ENCODE results near the gene RBM11. TPM values are rescaled to one million over a fixed set of nuclear protein-coding genes. Genes with fewer than 3 reads are reported as not detected.
"Not testable (repeated sequence)": the region's sequence is repeated elsewhere in the genome, so short reads cannot be mapped to it uniquely, and the experiment has no call there.

The RBM11 gene, protein sequence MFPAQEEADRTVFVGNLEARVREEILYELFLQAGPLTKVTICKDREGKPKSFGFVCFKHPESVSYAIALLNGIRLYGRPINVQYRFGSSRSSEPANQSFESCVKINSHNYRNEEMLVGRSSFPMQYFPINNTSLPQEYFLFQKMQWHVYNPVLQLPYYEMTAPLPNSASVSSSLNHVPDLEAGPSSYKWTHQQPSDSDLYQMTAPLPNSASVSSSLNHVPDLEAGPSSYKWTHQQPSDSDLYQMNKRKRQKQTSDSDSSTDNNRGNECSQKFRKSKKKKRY
- 0.76 TPM for total RNA-seq
- 1 to 10 TPM; 1.1 to 4.1 (median 2.5) TPM for polyA plus RNA-seq

DNA sequence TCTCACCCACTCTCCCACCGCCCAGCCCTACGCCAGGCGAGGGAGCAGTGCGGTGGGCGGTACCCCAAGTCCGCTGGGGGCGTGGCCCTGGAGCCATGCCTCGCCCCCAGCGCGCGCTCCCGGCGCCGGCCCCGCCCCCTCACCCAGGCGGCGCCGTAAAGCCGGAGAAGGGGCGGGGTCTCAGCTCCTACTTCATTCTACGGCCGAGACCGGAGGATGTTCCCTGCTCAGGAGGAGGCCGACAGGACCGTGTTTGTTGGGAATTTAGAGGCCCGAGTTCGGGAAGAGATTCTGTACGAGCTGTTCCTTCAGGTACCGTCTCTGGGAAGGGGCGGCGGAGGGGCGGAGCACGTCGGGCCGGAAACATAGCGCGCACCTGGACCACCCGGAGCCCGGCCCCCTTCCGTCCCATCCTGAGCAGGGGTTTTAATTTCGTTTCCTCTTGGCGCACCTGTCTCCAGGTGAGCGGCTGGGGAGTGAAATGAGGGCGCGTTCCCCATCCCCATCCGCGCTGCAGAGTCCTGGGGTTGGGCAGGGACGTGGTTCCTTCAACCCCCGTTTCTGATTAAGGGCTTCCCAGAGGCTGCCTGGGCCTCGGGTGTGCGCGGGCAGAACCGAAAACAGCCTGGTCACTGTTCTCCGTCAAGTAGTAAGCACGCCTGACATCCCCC lies at the start of gene RBM11:
TSS of gene RBM11 (plus strand) at position 187 of the 671 bp plus-strand sequence. CDS start at position 217, 30 bp downstream.
- H3K4me3 Mint-ChIP-seq: peak within 1 kb of the TSS; percentile 81 to 91 (median 86)
- no peaks in the 10 kb centered on the region for H3K9me3 ChIP-seq (ENCODE audit: control insufficient read depth in 2 of 2, low read length in 2 of 2)
- peaks cover 0 to 11% (median 7%) of the 10 kb centered on the region in 4 donors for H3K4me1 Mint-ChIP-seq
- no peaks in the 10 kb centered on the region for H3K9me3 Mint-ChIP-seq
- peak within 1 kb of the TSS in 2 of 3 donors; percentile 41 to 80 for H3K27ac Mint-ChIP-seq
- H3K4me3 ChIP-seq (ENCODE audit: low read depth, low read length): peak within 1 kb of the TSS; percentile 60
- no peaks in the 10 kb centered on the region for H3K36me3 ChIP-seq (ENCODE audit: control insufficient read depth, insufficient read depth, low read length)
- ATAC-seq (ENCODE audit: low read depth in 2 of 2) (peak; percentile 87 to 92), DNase-seq (peak; percentile 50 to 79 (median 71))
- H3K27me3 Mint-ChIP-seq: peaks cover 16% of the 10 kb centered on the region
- no peaks in the 10 kb centered on the region for H3K36me3 Mint-ChIP-seq
- peaks cover 8% of the 10 kb centered on the region for H3K4me1 ChIP-seq (ENCODE audit: control insufficient read depth, insufficient read depth, low read length, poor library complexity, severe bottlenecking)
- H3K27ac ChIP-seq (ENCODE audit: insufficient read depth, low read length, poor library complexity, severe bottlenecking): peak within 1 kb of the TSS; percentile 16
- H3K27me3 ChIP-seq (ENCODE audit: control insufficient read depth, insufficient read depth, low read length): no peaks in the 10 kb centered on the region

DNA sequence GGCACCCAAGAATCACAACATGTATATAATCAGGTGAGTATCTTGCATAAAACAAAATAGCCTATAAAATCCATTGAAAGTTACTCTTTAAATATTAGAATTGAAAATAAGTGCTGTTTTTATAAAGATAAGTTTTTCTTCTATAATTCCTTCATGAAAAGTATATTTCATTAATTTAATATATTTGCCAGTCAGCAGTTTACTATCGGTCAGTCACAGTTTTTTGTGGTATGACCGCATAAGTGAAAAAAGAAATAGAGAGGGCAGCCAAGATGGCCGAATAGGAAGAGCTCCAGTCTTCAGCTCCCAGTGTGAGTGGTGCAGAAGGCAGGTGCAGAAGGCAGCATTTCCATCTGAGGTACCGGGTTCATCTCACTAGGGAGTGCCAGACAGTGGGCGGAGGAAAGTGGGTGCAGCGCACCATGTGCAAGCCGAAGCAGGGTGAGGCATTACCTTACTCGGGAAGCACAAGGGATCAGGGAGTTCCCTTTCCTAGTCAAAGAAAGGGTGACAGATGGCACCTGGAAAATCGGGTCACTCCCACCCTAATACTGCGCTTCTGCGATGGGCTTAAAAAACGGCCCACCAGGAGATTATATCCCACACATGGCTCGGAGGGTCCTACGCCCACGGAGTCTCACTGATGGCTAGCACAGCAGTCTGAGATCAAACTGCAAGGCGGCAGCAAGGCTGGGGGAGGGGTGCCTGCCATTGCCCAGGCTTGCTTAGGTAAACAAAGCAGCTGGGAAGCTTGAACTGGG lies 49.3 kb upstream of the RBM11 start:
- H3K9me3 ChIP-seq (ENCODE audit: control insufficient read depth in 2 of 2, low read length in 2 of 2); H3K36me3 ChIP-seq (ENCODE audit: control insufficient read depth, insufficient read depth, low read length); H3K36me3 Mint-ChIP-seq; DNase-seq; H3K4me3 Mint-ChIP-seq; H3K27ac ChIP-seq (ENCODE audit: insufficient read depth, low read length, poor library complexity, severe bottlenecking); H3K27ac Mint-ChIP-seq; H3K4me1 Mint-ChIP-seq; H3K4me3 ChIP-seq (ENCODE audit: low read depth, low read length); H3K27me3 Mint-ChIP-seq; H3K27me3 ChIP-seq (ENCODE audit: control insufficient read depth, insufficient read depth, low read length); ATAC-seq (ENCODE audit: low read depth in 2 of 2); H3K9me3 Mint-ChIP-seq; H3K4me1 ChIP-seq (ENCODE audit: control insufficient read depth, insufficient read depth, low read length, poor library complexity, severe bottlenecking): not testable (repeated sequence)

DNA sequence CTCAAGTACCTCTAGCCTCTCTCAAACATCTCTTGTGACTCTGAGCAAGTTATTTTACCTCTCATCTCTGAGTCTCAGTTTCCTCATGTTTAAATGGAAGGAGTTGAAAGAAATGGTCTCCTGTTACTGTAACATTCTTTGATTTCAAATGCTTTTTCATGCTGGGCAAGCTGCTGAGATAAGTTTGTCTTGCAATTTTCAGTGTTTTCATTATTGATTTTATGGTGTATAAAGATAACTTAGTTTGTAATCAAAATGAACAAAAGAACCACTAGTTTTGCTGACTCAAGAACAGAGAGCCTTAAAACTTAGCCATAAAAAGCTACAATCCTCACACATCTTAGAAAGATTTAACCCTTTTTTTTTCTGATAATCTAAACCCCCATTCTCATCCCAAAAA lies 9.7 kb upstream of the RBM11 start:
- Mint-ChIP-seq H3K9me3 (peaks cover 0 to 2% (median 0%) of the 10 kb centered on the region in 7 donors), H3K27me3 (peaks cover 7% of the 10 kb centered on the region), H3K27ac (no peak overlapping the region), H3K4me1 (no peaks in the 10 kb centered on the region), H3K4me3 (no peak overlapping the region), H3K36me3 (no peaks in the 10 kb centered on the region)
- H3K27ac ChIP-seq (ENCODE audit: insufficient read depth, low read length, poor library complexity, severe bottlenecking): no peak overlapping the region
- H3K4me3 ChIP-seq (ENCODE audit: low read depth, low read length): no peak overlapping the region
- H3K4me1 ChIP-seq (ENCODE audit: control insufficient read depth, insufficient read depth, low read length, poor library complexity, severe bottlenecking): no peaks in the 10 kb centered on the region
- ATAC-seq (ENCODE audit: low read depth in 2 of 2): no peak
- no peak for DNase-seq
- H3K27me3 ChIP-seq (ENCODE audit: control insufficient read depth, insufficient read depth, low read length): no peaks in the 10 kb centered on the region
- H3K9me3 ChIP-seq (ENCODE audit: control insufficient read depth in 2 of 2, low read length in 2 of 2): no peaks in the 10 kb centered on the region
- H3K36me3 ChIP-seq (ENCODE audit: control insufficient read depth, insufficient read depth, low read length): no peaks in the 10 kb centered on the region

DNA sequence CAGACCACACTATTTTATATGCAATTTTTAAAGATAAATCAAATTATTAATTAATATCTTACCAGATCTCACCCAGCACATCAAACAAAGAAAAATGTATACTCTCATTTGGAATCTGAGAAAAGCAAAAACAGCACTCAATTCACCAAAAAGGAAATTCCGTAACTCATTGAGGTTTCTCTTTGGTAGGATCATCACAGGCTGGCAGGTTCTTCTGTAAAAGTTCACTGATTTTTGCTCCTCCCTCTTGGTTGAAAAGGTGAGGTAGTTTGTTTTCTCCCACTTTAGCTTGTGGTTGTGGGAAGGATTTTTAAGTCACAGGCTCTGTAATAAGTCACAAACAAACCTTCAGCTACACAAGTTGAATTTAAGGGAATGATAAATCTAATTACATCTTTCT lies 5.2 kb upstream of the RBM11 start, which contains the start of gene LIPI:
TSS of gene LIPI (minus strand) at position 218 of the 400 bp plus-strand sequence. CDS start at position 108, 110 bp downstream.
- no peak within 1 kb of the TSS for H3K4me3 ChIP-seq (ENCODE audit: low read depth, low read length)
- Mint-ChIP-seq H3K4me3 (no peak within 1 kb of the TSS), H3K27ac (no peak within 1 kb of the TSS), H3K36me3 (no peaks in the 10 kb centered on the region), H3K4me1 (peaks cover 0 to 3% (median under 1%) of the 10 kb centered on the region in 4 donors), H3K27me3 (peaks cover 16% of the 10 kb centered on the region), H3K9me3 (no peaks in the 10 kb centered on the region)
- no peak for DNase-seq
- ATAC-seq (ENCODE audit: low read depth in 2 of 2): no peak
- H3K27me3 ChIP-seq (ENCODE audit: control insufficient read depth, insufficient read depth, low read length): no peaks in the 10 kb centered on the region
- H3K36me3 ChIP-seq (ENCODE audit: control insufficient read depth, insufficient read depth, low read length): no peaks in the 10 kb centered on the region
- peaks cover 2% of the 10 kb centered on the region for H3K4me1 ChIP-seq (ENCODE audit: control insufficient read depth, insufficient read depth, low read length, poor library complexity, severe bottlenecking)
- H3K9me3 ChIP-seq (ENCODE audit: control insufficient read depth in 2 of 2, low read length in 2 of 2): no peaks in the 10 kb centered on the region
- no peak within 1 kb of the TSS for H3K27ac ChIP-seq (ENCODE audit: insufficient read depth, low read length, poor library complexity, severe bottlenecking)

DNA sequence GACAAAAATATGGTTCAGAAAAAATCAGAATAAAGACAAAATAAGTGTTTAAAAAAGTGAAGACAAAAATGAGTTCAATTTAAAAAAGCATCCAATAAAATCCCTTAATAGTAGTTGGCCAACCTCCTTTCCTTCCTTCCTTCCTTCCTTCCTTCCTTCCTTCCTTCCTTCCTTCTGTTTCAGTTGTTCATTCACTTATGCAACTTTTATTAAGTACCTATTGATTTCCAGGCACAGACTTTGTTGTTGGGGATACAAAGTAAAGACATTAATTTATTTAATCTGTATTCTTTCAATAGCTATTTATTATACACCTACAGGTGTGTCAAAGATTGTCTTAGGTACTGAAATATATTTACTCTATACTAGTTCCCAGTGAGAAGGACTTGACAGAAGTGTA lies 2.8 kb upstream of the RBM11 start:
- no peaks in the 10 kb centered on the region for H3K36me3 Mint-ChIP-seq
- Histone ChIP-seq H3K4me1 (ENCODE audit: control insufficient read depth, insufficient read depth, low read length, poor library complexity, severe bottlenecking) (peaks cover 8% of the 10 kb centered on the region), H3K27ac (ENCODE audit: insufficient read depth, low read length, poor library complexity, severe bottlenecking) (no peak overlapping the region), H3K36me3 (ENCODE audit: control insufficient read depth, insufficient read depth, low read length) (no peaks in the 10 kb centered on the region), H3K4me3 (ENCODE audit: low read depth, low read length) (no peak overlapping the region), H3K27me3 (ENCODE audit: control insufficient read depth, insufficient read depth, low read length) (no peaks in the 10 kb centered on the region), H3K9me3 (ENCODE audit: control insufficient read depth in 2 of 2, low read length in 2 of 2) (no peaks in the 10 kb centered on the region)
- ATAC-seq (ENCODE audit: low read depth in 2 of 2) (no peak), DNase-seq (no peak)
- peaks cover 0 to 11% (median 6%) of the 10 kb centered on the region in 4 donors for H3K4me1 Mint-ChIP-seq
- peaks cover 16% of the 10 kb centered on the region for H3K27me3 Mint-ChIP-seq
- H3K9me3 Mint-ChIP-seq: no peaks in the 10 kb centered on the region
- H3K27ac Mint-ChIP-seq: no peak overlapping the region
- H3K4me3 Mint-ChIP-seq: no peak overlapping the region

DNA sequence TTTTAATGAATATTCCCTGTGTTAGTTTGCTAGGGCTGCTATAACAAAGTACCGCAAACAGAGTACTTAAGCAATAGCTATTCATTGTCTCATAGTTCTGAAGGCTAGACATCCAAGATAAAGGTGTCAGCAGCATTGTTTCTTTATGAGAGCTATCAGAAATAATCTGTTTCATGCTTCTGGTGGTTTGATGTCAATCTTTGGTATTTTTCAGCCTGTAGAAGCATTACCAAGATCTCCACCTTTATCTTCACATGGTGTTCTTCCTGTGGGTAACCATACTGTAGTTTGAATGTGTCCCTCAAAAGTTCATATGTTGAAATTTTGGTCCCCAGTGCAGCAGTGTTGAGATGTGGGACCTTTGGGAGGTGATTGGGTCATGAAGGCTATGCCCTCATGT lies 7.4 kb downstream of the RBM11 start:
- Histone ChIP-seq H3K4me1 (ENCODE audit: control insufficient read depth, insufficient read depth, low read length, poor library complexity, severe bottlenecking) (no peaks in the 10 kb centered on the region), H3K4me3 (ENCODE audit: low read depth, low read length) (no peak overlapping the region), H3K36me3 (ENCODE audit: control insufficient read depth, insufficient read depth, low read length) (no peaks in the 10 kb centered on the region), H3K9me3 (ENCODE audit: control insufficient read depth in 2 of 2, low read length in 2 of 2) (peaks cover 0 to under 1% of the 10 kb centered on the region in 2 experiments), H3K27ac (ENCODE audit: insufficient read depth, low read length, poor library complexity, severe bottlenecking) (no peak overlapping the region), H3K27me3 (ENCODE audit: control insufficient read depth, insufficient read depth, low read length) (no peaks in the 10 kb centered on the region)
- Mint-ChIP-seq H3K4me1 (peaks cover 0 to under 1% (median 0%) of the 10 kb centered on the region in 4 donors), H3K36me3 (peaks cover 3% of the 10 kb centered on the region), H3K9me3 (peaks cover 0 to 3% (median under 1%) of the 10 kb centered on the region in 7 donors), H3K27ac (no peak overlapping the region), H3K27me3 (no peaks in the 10 kb centered on the region), H3K4me3 (no peak overlapping the region)
- ATAC-seq (ENCODE audit: low read depth in 2 of 2): no peak
- no peak for DNase-seq

DNA sequence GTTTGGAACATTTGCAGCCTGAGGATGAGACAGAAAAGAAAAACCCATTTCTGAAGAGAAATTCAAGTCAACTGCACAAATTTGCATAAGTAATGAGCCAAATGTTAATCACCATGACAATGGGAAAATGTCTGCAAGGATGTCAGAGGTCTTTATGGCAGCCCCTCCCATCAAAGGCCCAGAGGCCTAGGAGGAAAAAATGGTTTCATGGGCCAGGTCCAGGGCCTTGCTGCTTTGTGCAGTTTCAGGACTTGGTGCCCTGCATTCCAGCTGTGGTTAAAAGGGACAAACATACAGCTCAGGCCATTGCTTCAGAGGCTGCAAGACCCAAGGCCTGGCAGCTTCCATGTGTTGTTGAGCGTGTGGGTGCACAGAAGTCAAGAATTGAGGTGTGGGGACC lies 13.4 kb downstream of the RBM11 start:
- Histone ChIP-seq H3K36me3 (ENCODE audit: control insufficient read depth, insufficient read depth, low read length) (no peaks in the 10 kb centered on the region), H3K4me1 (ENCODE audit: control insufficient read depth, insufficient read depth, low read length, poor library complexity, severe bottlenecking) (no peaks in the 10 kb centered on the region), H3K4me3 (ENCODE audit: low read depth, low read length) (no peak overlapping the region), H3K27ac (ENCODE audit: insufficient read depth, low read length, poor library complexity, severe bottlenecking) (no peak overlapping the region), H3K9me3 (ENCODE audit: control insufficient read depth in 2 of 2, low read length in 2 of 2) (peaks cover 0 to 16% of the 10 kb centered on the region in 2 experiments), H3K27me3 (ENCODE audit: control insufficient read depth, insufficient read depth, low read length) (no peaks in the 10 kb centered on the region)
- Mint-ChIP-seq H3K27ac (no peak overlapping the region), H3K9me3 (peaks cover 4 to 18% (median 7%) of the 10 kb centered on the region in 7 donors), H3K4me3 (no peak overlapping the region), H3K36me3 (peaks cover 13% of the 10 kb centered on the region), H3K27me3 (no peaks in the 10 kb centered on the region), H3K4me1 (no peaks in the 10 kb centered on the region)
- no peak for DNase-seq
- no peak for ATAC-seq (ENCODE audit: low read depth in 2 of 2)
